ENCODE results near the gene GLYAT. TPM values are rescaled to one million over a fixed set of nuclear protein-coding genes. Genes with fewer than 3 reads are reported as not detected.

GLYAT gene
- total and polyA plus RNA-seq, 2 donors (not counting 1 experiment from before 2014, with no cell fraction given) = not detected

DNA sequence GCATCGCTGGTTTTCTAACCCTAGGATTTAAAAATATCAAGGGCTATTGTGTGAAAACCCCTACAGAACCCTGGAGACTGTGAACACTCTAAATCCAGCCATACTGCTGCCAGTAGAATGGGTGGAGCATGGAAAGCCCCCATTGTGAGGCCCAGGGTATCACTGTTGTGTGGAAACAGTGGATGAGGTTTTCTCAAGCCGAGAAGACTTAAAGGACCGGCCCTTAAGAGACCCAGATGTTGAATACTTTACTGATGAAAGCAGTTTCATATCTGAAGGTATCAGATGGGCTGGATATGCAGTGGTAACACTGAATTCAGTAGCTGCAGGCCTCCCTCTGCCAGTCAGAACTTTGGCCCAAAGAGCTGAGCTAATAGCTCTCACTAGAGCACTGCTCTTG lies 41.6 kb upstream of the GLYAT start:
- Histone ChIP-seq H2AFZ (ENCODE audit: low read length) (no peak overlapping the region), H3K27me3 (ENCODE audit: control insufficient read depth, insufficient read depth, low read length) (no peaks in the 10 kb centered on the region), H3K4me3 (replicated peaks in 1 of 4; ENCODE audit: control extremely low read depth in 1 of 4, insufficient read depth in 1 of 4, low read depth in 3 of 4, low read length in 4 of 4) (no peak overlapping the region), H3K79me2 (ENCODE audit: control insufficient read depth, insufficient read depth, low read length) (no peaks in the 10 kb centered on the region), H3K9ac (ENCODE audit: insufficient read depth, low read length) (no peak overlapping the region), H3K27ac (ENCODE audit: insufficient read depth, low read length) (no peak overlapping the region), H3K4me1 (ENCODE audit: control insufficient read depth, extremely low read depth, insufficient read depth, low read length) (no peaks in the 10 kb centered on the region), H3K36me3 (ENCODE audit: control insufficient read depth, insufficient read depth, low read length) (no peaks in the 10 kb centered on the region), H3K9me3 (ENCODE audit: control insufficient read depth, insufficient read depth, low read depth, low read length) (no peaks in the 10 kb centered on the region), H3K4me2 (ENCODE audit: extremely low read depth, insufficient read depth, low read length) (no peak overlapping the region), H4K20me1 (ENCODE audit: control insufficient read depth, extremely low read depth, insufficient read depth, low read length) (no peaks in the 10 kb centered on the region)
- no peak for TF ChIP-seq EZH2 (IDR thresholded peaks at IDR 0.05; ENCODE audit: low read length, missing control alignments)
- TF ChIP-seq, protein P1, sequence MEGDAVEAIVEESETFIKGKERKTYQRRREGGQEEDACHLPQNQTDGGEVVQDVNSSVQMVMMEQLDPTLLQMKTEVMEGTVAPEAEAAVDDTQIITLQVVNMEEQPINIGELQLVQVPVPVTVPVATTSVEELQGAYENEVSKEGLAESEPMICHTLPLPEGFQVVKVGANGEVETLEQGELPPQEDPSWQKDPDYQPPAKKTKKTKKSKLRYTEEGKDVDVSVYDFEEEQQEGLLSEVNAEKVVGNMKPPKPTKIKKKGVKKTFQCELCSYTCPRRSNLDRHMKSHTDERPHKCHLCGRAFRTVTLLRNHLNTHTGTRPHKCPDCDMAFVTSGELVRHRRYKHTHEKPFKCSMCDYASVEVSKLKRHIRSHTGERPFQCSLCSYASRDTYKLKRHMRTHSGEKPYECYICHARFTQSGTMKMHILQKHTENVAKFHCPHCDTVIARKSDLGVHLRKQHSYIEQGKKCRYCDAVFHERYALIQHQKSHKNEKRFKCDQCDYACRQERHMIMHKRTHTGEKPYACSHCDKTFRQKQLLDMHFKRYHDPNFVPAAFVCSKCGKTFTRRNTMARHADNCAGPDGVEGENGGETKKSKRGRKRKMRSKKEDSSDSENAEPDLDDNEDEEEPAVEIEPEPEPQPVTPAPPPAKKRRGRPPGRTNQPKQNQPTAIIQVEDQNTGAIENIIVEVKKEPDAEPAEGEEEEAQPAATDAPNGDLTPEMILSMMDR (conservative IDR thresholded peaks at IDR 0.05 in 1 of 2, IDR thresholded peaks at IDR 0.05 in 1 of 2; ENCODE audit: low read depth in 1 of 2, low read length in 2 of 2) = no peak
- DNase-seq (ENCODE audit: low read depth in 2 of 2) = no peak

DNA sequence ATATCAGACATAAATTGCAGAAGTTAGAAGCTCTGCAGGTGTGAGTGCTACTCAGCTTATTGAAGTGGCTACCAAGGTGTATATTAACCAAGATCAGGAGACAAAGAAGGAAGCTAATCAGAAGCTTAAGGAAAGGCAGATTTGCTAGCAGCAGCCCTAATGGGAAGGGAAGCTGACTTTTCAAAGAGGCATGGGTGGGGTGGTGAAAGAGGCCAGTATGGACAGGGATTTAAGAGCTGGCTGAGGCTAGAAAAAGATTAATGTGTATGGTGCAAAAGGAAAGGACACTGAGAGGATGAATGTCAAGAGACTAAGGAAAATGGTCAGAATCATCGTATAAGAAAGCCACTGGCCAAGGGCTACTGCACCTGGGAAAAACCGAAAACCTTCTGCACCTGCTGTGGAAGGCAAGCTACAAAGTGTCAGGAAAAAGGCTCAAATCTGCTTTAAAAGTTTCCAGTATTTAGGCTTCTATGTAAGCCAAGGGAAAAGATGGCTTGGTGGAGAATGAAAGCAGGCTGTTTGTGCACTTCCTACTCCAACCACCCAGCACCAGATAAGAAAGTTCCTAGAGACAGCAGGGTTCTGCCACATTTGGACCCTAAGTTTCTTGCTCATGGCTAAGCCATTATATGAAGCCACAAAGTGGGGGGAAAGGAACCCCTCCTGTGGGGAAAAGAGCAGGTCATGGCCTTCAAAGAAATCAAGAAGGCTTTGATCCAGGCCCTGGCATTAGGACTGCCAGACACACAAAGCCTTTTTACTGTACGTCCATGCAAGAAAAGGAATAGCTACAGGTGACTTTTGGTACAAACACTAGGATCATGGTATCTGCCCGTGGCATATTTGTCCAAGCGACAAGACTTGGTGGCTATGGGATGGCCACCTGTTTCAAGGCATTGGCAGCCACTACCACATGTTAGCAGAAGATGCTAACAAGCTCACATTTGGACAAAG lies 40.9 kb upstream of the GLYAT start:
- DNase-seq (ENCODE audit: low read depth in 2 of 2) = no peak
- H3K36me3 ChIP-seq (ENCODE audit: control insufficient read depth, insufficient read depth, low read length) = no peaks in the 10 kb centered on the region
- TF ChIP-seq, protein P1 (conservative IDR thresholded peaks at IDR 0.05 in 1 of 2, IDR thresholded peaks at IDR 0.05 in 1 of 2; ENCODE audit: low read depth in 1 of 2, low read length in 2 of 2) = no peak
- TF ChIP-seq EZH2 (IDR thresholded peaks at IDR 0.05; ENCODE audit: low read length, missing control alignments) = no peak

DNA sequence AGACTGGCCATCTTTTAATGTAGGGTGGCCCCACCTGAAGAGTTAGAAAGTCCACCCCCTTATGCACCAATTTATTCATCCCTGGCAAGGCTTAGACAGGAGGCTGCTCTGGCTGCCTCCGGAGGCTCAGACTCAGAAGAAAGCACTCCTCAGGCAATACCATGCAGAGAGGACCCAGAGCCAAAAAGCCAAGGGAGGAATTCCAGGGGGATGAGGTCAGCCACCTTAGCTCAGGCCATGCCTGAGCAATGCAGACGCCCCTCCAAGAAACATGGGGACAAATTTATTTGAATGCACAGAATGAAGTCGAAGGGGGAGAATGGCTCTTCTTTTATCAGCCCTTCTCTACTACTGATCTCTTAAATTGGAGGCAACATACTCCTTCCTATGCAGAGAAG lies 39.7 kb upstream of the GLYAT start:
- H3K9ac ChIP-seq (ENCODE audit: insufficient read depth, low read length) = no peak overlapping the region
- H3K79me2 ChIP-seq (ENCODE audit: control insufficient read depth, insufficient read depth, low read length) = no peaks in the 10 kb centered on the region
- DNase-seq (ENCODE audit: low read depth in 2 of 2) = no peak
- TF ChIP-seq EZH2 (IDR thresholded peaks at IDR 0.05; ENCODE audit: low read length, missing control alignments) = no peak
- TF ChIP-seq, protein P1 (conservative IDR thresholded peaks at IDR 0.05 in 1 of 2, IDR thresholded peaks at IDR 0.05 in 1 of 2; ENCODE audit: low read depth in 1 of 2, low read length in 2 of 2) = no peak
- no peaks in the 10 kb centered on the region for H3K4me1 ChIP-seq (ENCODE audit: control insufficient read depth, extremely low read depth, insufficient read depth, low read length)
- H3K9me3 ChIP-seq (ENCODE audit: control insufficient read depth, insufficient read depth, low read depth, low read length) = no peaks in the 10 kb centered on the region
- H3K27ac ChIP-seq (ENCODE audit: insufficient read depth, low read length) = no peak overlapping the region
- no peak overlapping the region for H3K4me2 ChIP-seq (ENCODE audit: extremely low read depth, insufficient read depth, low read length)
- no peaks in the 10 kb centered on the region for H3K27me3 ChIP-seq (ENCODE audit: control insufficient read depth, insufficient read depth, low read length)
- H3K4me3 ChIP-seq (replicated peaks in 1 of 4; ENCODE audit: control extremely low read depth in 1 of 4, insufficient read depth in 1 of 4, low read depth in 3 of 4, low read length in 4 of 4) = no peak overlapping the region
- no peak overlapping the region for H2AFZ ChIP-seq (ENCODE audit: low read length)
- H3K36me3 ChIP-seq (ENCODE audit: control insufficient read depth, insufficient read depth, low read length) = no peaks in the 10 kb centered on the region
- no peaks in the 10 kb centered on the region for H4K20me1 ChIP-seq (ENCODE audit: control insufficient read depth, extremely low read depth, insufficient read depth, low read length)

More for the DNA sequence above, 40.9 kb upstream of the GLYAT start:
- Histone ChIP-seq H3K9ac (ENCODE audit: insufficient read depth, low read length) (no peak overlapping the region), H3K79me2 (ENCODE audit: control insufficient read depth, insufficient read depth, low read length) (no peaks in the 10 kb centered on the region), H3K4me2 (ENCODE audit: extremely low read depth, insufficient read depth, low read length) (no peak overlapping the region), H3K9me3 (ENCODE audit: control insufficient read depth, insufficient read depth, low read depth, low read length) (no peaks in the 10 kb centered on the region), H3K27me3 (ENCODE audit: control insufficient read depth, insufficient read depth, low read length) (no peaks in the 10 kb centered on the region), H3K4me3 (replicated peaks in 1 of 4; ENCODE audit: control extremely low read depth in 1 of 4, insufficient read depth in 1 of 4, low read depth in 3 of 4, low read length in 4 of 4) (no peak overlapping the region), H4K20me1 (ENCODE audit: control insufficient read depth, extremely low read depth, insufficient read depth, low read length) (no peaks in the 10 kb centered on the region), H3K4me1 (ENCODE audit: control insufficient read depth, extremely low read depth, insufficient read depth, low read length) (no peaks in the 10 kb centered on the region), H3K27ac (ENCODE audit: insufficient read depth, low read length) (no peak overlapping the region), H2AFZ (ENCODE audit: low read length) (no peak overlapping the region)
